GM21381 (cell line): ENCODE data around the gene RAX.

ENCODE experiments used
- ATAC-seq: cut with Tn5 transposase; IDR thresholded peaks from one replicate; pipeline ENCODE4 v1.9.1; 2021; ENCODE audit warnings: mild to moderate bottlenecking, moderate library complexity; ENCODE audit not compliant: unreplicated experiment

Gene RAX

GRCh38 chr18:59272891-59273758, at the start of gene RAX:
RAX (minus strand) TSS chr18:59273454; CDS start chr18:59273206, 248 bp downstream.
- ATAC-seq, result no peak

- no peak for ATAC-seq
Measured at GRCh38 chr18:59318460-59319050, 45.3 kb upstream of the RAX start, which contains the start of gene CPLX4. CPLX4 (minus strand) TSS chr18:59318649; CDS start chr18:59318462, 187 bp downstream.

DNA sequence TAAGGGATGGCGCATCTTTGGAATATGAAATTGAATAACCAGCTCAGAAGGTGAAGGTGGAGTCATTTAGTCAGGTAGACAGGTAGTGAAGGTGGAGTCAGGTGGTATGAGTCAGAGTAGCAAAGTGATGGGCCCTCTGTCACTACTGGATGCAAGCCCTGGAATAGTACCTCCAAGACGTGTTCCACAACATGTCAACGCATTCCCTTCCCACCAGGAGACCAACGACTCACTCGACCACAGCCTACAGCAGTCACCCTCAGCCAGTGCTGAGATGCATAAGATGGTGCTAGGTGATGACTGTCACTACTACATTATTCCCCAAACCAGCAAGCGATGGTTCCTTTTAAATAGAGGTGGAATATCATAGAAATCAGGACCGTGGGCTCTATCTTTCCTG, 38.4 kb upstream of the RAX start:
- no peak for ATAC-seq

- no peak for ATAC-seq
Measured at GRCh38 chr18:59308938-59309260, 35.6 kb upstream of the RAX start.

DNA sequence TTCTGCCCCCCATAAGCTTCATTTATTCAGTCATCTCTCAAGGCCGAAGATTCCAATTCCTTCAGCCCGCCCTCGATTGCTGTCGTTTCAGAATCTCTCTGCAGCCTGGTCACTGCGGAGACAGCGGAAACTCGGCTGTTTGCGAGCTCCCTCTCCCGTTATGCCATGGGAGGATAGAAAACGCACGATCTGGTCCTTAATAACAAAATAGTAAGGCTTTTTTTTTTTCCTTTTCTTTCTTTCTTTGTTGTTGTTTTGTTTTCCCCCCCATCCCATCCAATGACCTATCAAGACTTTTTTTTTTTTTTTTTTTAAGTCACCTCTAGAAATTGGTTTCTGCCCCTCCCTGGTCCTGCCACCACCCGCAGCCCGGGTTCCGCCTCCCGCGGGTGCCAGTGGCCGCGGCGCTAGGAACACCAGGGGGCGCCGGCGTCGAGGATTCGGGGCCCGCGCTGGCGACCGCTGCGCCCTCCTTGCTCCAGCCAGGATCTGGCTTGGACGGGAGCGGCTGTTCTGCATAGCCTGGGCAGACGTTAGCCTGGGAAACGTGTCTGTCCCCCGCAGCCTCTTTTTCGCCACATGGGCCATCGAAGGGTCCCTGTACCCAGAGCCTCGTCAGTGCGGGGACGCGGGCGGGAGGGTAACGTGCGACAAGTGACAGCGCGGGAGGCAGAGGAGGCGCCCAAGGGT, 35.1 kb upstream of the RAX start:
- peak; percentile 80 for ATAC-seq

GRCh38 chr18:59306640-59307039, 33.4 kb upstream of the RAX start:
- ATAC-seq, result no peak

- no peak for ATAC-seq
Measured at GRCh38 chr18:59305295-59305694, 32.0 kb upstream of the RAX start.

- ATAC-seq, result no peak
Measured at GRCh38 chr18:59303656-59304195, 30.5 kb upstream of the RAX start.

GRCh38 chr18:59303006-59303405, 29.8 kb upstream of the RAX start:
- ATAC-seq, result no peak

- ATAC-seq, result no peak
Measured at GRCh38 chr18:59301929-59302328, 28.7 kb upstream of the RAX start.

DNA sequence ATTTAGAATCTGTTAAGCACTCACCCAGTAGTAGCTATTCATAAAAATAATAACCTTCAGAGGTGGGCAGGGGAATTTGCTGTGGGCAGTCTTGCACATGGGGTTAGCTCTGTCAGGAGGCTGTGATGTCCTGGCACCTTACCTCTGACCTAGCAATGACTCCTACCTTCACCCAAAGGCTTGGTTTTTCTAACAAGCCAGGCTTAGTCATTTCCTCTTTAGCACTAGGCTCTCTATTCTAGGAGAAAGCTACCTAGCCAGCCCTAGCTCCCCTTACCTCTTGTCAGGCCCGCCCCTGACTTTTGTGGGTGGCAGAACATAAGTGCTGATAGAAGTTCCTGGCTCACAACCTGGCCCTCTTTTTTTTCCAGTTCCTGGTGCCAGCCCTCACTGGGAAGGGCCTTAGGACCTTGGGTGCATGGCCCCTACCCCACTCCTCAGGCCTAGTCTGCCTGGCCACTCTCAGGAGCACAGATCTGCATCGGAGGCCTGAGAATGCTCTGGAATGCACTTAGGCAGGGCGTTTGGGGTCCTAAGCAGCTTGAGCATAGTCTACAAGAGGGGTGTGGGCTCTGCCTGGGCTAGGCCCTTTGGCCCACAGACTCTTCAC, 27.5 kb upstream of the RAX start:
- ATAC-seq, result no peak

- no peak for ATAC-seq
Measured at GRCh38 chr18:59298871-59299270, 25.6 kb upstream of the RAX start.

DNA sequence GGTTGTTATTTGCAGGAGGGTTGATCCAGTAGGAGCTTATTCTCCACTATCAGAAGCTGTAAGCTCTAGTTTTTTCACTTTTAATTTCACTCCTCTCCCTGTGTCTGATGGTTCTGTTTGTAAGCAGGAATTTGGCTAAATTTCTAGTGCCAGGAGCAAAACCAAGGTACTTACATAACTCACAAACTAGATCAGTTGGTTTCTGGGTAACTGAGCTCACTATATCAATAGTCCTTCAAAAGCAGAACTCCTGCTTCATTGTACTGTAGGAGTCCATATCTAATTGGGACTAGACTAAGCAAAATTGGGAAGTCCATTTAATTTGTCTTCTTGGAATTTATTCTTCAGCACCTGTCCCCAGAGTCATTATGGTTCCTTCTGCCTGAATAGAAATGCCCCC, 20.1 kb upstream of the RAX start:
- ATAC-seq, result no peak

GRCh38 chr18:59286341-59286740, 13.1 kb upstream of the RAX start:
- no peak for ATAC-seq

- ATAC-seq, result no peak
Measured at GRCh38 chr18:59282341-59282740, 9.1 kb upstream of the RAX start.

DNA sequence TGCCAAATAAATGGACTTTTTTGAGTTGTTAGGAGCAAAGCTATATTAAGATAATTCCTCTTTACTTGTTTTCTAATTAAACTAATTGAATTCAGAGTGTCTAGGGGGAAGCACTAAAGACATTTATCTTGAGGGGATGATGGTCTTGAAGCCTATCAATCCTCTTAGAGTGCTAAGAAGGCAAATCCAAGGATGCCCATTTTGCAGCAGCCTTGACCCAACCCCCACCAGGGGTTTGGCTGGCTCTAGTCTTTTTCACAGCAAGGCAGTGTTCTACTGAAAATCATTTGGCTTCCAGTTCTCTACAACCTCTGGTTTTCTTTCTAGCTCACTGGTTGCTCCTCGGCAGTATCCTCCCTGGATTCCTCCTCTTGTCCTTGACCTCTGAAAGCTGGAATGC, 6.5 kb upstream of the RAX start:
- ATAC-seq, result no peak

DNA sequence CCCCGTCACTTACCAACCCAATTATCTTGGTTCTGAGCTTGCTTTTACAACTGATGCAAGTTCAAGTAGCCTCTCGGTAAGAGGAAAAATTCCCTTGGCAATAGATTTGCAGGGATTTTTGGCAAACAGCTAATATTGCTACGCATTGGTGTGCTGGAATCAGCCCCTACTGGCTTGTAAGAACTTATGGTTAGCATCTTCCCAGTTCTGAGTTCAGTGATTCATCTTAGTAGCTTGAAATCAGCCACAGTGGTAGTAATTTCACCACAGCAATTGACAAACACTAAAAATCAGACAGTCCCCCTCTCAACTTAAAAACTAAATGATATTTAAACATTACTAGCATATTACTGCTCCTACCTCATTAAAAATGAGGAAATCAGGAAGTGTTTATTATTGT, 5.9 kb upstream of the RAX start:
- no peak for ATAC-seq

- ATAC-seq, result no peak
Measured at GRCh38 chr18:59278793-59279192, 5.5 kb upstream of the RAX start.

DNA sequence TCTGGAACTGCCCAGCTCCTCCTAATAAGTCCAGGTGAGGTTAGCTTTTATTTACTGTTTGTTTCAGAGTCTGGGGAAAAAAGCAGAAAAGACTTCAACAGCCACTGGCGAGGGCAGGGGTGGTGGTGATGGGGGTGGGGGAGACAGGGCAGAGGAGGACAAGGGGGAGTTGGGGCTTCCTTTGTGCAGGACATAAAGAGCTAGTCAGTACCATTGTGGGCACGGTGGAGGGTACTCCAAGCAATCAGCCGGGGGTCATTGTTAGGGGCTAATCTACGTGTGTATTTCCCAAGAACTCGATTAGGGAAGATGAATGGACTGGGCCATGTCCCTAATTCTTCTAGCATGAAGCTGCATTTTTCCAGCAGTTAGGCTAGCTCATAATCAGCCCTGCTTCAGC, 2.8 kb upstream of the RAX start:
- ATAC-seq, result no peak

DNA sequence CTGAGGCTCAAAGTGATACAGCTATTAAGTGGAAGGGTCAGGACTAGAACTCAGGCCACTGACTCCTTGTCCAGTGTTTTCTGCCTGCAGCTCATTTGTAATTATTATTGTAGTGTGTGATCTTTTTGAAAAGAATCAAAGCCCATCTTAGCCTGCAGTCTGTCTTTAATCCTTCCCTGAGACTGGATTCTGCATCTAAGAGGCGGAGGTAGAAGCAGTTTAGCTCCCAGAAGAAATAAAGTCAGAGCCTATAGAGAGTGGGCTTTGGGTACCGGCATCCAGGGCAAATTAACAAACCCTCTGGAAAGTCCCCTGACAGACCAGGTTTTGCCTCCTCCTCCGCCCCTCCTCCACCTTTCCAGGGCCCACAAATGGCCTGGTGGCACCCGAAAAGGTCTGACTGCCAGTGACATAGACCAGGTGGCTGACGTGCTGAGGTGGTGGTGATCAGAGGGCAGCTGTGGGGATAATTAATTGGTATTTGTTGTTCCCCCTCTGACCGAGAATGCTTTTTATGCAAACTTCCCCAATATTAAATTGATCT, 2.2 kb upstream of the RAX start:
- no peak for ATAC-seq

DNA sequence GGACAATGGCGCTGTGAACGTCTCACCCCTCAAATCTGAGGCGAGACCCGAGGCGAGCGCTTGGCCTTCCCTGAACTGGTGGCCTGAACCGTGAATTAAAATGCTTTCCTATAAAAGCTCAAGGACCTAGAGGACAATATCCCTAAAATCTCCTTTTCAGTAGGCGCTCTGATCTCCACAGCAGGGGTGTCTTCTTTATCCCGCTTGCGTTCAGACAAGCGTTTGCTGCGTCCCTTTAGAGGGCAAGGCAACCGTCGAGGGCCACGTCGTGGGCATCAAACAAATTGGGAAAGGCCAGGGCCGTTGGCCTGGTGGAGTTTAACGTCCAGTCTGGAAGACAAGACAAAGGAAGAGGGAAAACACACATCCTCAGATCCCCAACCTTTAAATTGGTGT, 1.3 kb upstream of the RAX start:
- no peak for ATAC-seq
